ENCODE results near the gene PLSCR5.

DNA sequence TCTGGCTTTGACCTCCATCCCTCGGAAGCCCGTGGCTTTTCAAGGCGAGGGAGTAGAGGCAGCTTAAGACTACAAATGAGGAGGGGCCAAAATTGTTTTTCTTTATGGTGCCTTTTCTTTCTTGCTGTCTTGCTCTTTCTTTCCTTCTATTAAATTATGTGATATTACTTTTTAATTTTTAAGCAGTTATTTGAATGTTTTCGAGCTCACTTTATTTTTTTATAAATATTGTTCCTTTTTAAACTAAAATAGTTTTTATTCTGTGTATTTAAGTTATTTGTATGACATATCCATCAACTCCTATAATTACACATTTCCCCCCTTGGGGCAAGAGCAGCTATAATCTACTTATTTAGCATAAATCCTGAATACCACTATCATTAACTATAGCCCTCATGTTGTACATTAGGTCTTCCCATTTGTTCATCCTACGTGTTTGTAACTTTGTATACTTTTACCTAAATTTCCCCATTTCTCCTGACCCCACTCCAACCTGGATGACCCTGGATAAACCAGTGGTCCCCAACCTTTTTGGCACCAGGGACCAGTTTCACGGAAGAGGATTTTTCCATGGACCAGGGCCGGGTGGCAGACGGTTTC is 60.1 kb downstream of the PLSCR5 start:
- TF ChIP-seq, protein P1, sequence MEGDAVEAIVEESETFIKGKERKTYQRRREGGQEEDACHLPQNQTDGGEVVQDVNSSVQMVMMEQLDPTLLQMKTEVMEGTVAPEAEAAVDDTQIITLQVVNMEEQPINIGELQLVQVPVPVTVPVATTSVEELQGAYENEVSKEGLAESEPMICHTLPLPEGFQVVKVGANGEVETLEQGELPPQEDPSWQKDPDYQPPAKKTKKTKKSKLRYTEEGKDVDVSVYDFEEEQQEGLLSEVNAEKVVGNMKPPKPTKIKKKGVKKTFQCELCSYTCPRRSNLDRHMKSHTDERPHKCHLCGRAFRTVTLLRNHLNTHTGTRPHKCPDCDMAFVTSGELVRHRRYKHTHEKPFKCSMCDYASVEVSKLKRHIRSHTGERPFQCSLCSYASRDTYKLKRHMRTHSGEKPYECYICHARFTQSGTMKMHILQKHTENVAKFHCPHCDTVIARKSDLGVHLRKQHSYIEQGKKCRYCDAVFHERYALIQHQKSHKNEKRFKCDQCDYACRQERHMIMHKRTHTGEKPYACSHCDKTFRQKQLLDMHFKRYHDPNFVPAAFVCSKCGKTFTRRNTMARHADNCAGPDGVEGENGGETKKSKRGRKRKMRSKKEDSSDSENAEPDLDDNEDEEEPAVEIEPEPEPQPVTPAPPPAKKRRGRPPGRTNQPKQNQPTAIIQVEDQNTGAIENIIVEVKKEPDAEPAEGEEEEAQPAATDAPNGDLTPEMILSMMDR (IDR thresholded peaks at IDR 0.05) = no peak
- TF ChIP-seq POLR2A (IDR thresholded peaks at IDR 0.05) = no peak
